Neural cell (in vitro differentiated cells): ENCODE results near the gene CIB1. TPM values are rescaled to one million over a fixed set of nuclear protein-coding genes. Genes with fewer than 3 reads are reported as not detected.

ENCODE experiments used
- H2AFZ ChIP-seq: fragments of 200-600, 300-800 bp; sonication (generic), shearing (Covaris generic); 2 replicates; pipeline ENCODE4 v1.6.0; 2014; ENCODE audit warnings: low read depth, mild to moderate bottlenecking, antibody characterized with exemption, low read length, moderate library complexity
- H3F3A ChIP-seq: fragments of 200-600 bp; shearing (Covaris generic); 2 replicates; pipeline ENCODE4 v1.6.1; 2016; ENCODE audit warnings: mild to moderate bottlenecking, moderate library complexity, mixed read lengths, antibody characterized with exemption, low read length; ENCODE audit not compliant: insufficient read depth, poor library complexity, severe bottlenecking
- H3K27ac ChIP-seq: fragments of 200-600, 300-800 bp; sonication (generic), shearing (Covaris generic); 2 replicates; pipeline ENCODE4 v1.5.1; 2014; ENCODE audit warnings: mild to moderate bottlenecking, low read length, moderate library complexity
- H3K27me3 ChIP-seq: fragments of 300-800, 200-600 bp; sonication (generic), shearing (Covaris generic); 2 replicates; pipeline ENCODE4 v1.6.0; 2014; ENCODE audit warnings: mild to moderate bottlenecking, low read depth, low read length, moderate library complexity; ENCODE audit not compliant: insufficient read depth
- H3K36me3 ChIP-seq: fragments of 300-800, 200-600 bp; sonication (generic), shearing (Covaris generic); 2 replicates; pipeline ENCODE4 v1.5.1; 2014; ENCODE audit warnings: mild to moderate bottlenecking, antibody characterized with exemption, low read length, moderate library complexity; ENCODE audit not compliant: insufficient read depth
- H3K4me2 ChIP-seq: fragments of 300-800, 200-600 bp; sonication (generic), shearing (Covaris generic); 2 replicates; pipeline ENCODE4 v1.6.0; 2014; ENCODE audit warnings: mild to moderate bottlenecking, low read length
- H3K4me3 ChIP-seq: fragments of 300-800, 200-600 bp; sonication (generic), shearing (Covaris generic); 2 replicates; pipeline ENCODE4 v1.5.1; 2014; ENCODE audit warnings: mild to moderate bottlenecking, low read length, moderate library complexity
- H3K79me2 ChIP-seq: fragments of 200-600 bp; shearing (Covaris generic); replicated peaks from 2 replicates; pipeline ENCODE4 v1.6.0; 2014; ENCODE audit warnings: mild to moderate bottlenecking, low read length, moderate library complexity; ENCODE audit not compliant: insufficient read depth
- H3K9ac ChIP-seq: fragments of 300-800, 200-600 bp; sonication (generic), shearing (Covaris generic); 2 replicates; pipeline ENCODE4 v1.6.1; 2016; ENCODE audit warnings: mild to moderate bottlenecking, low read length, mixed read lengths
- H3K9me2 ChIP-seq: fragments of 200-600 bp; shearing (Covaris generic); 2 replicates; pipeline ENCODE4 v1.6.1; 2016; ENCODE audit warnings: mild to moderate bottlenecking, low read length, mixed read lengths; ENCODE audit not compliant: insufficient read depth
- H3K9me3 ChIP-seq: fragments of 200-600, 300-800 bp; sonication (generic), shearing (Covaris generic); 2 replicates; pipeline ENCODE4 v1.6.1; 2016; ENCODE audit warnings: mild to moderate bottlenecking, mixed run types, low read length, moderate library complexity, mixed read lengths
- H4K20me1 ChIP-seq: fragments of 200-600 bp; shearing (Covaris generic); 2 replicates; pipeline ENCODE4 v1.6.1; 2016; ENCODE audit warnings: mild to moderate bottlenecking, mixed run types; ENCODE audit not compliant: insufficient read depth
- EP300 ChIP-seq: fragments of 450-650 bp; conservative IDR thresholded peaks from 2 replicates; pipeline ENCODE4 v1.6.1; 2014; ENCODE audit warnings: antibody characterized with exemption, mild to moderate bottlenecking, moderate library complexity; ENCODE audit not compliant: poor library complexity, severe bottlenecking
- EZH2 ChIP-seq: fragments of 200-600, 300-800 bp; shearing (Covaris generic), sonication (generic); IDR thresholded peaks from 2 replicates; pipeline ENCODE4 v1.6.1; 2014; ENCODE audit warnings: antibody characterized with exemption, low read length, borderline replicate concordance, mild to moderate bottlenecking; ENCODE audit not compliant: insufficient read depth, poor library complexity, severe bottlenecking
- MXI1 ChIP-seq: fragments of 450-650 bp; conservative IDR thresholded peaks from 2 replicates; pipeline ENCODE4 v1.6.1; 2014; ENCODE audit warnings: antibody characterized with exemption, mild to moderate bottlenecking; ENCODE audit not compliant: poor library complexity, severe bottlenecking
- POLR2AphosphoS5 ChIP-seq: IDR thresholded peaks from 2 replicates; pipeline ENCODE4 v1.6.1; 2012
- RAD21 ChIP-seq: fragments of 450-650 bp; conservative IDR thresholded peaks from 2 replicates; pipeline ENCODE4 v1.6.1; 2014; ENCODE audit warnings: antibody characterized with exemption, mild to moderate bottlenecking, moderate library complexity
- SMC3 ChIP-seq: fragments of 450-650 bp; conservative IDR thresholded peaks from 2 replicates; pipeline ENCODE4 v1.6.1; 2014; ENCODE audit warnings: antibody characterized with exemption, mild to moderate bottlenecking, moderate library complexity; ENCODE audit not compliant: poor library complexity
- TAF1 ChIP-seq: IDR thresholded peaks from 2 replicates; pipeline ENCODE4 v1.6.1; 2012; ENCODE audit warnings: low read depth
- polyA plus RNA-seq: library from polyadenylated mRNA; depleted of rRNA; stranded (reverse); fragments of >200 nt; gene quantifications from 2 replicates; pipeline ENCODE4 v1.2.3, GENCODE V29; 2014
- TF ChIP-seq, protein P1 (sequence below): fragments of 450-650 bp; IDR thresholded peaks from 2 replicates; pipeline ENCODE4 v1.5.1; 2014; ENCODE audit warnings: antibody characterized with exemption, mild to moderate bottlenecking, moderate library complexity; ENCODE audit not compliant: poor library complexity, severe bottlenecking
- TF ChIP-seq, protein P2 (sequence below): IDR thresholded peaks from 2 replicates; pipeline ENCODE4 v1.6.1; 2012; ENCODE audit warnings: borderline replicate concordance

Gene CIB1
- polyA plus RNA-seq, 1 donor from 2014 or later, result 9.4 TPM

DNA sequence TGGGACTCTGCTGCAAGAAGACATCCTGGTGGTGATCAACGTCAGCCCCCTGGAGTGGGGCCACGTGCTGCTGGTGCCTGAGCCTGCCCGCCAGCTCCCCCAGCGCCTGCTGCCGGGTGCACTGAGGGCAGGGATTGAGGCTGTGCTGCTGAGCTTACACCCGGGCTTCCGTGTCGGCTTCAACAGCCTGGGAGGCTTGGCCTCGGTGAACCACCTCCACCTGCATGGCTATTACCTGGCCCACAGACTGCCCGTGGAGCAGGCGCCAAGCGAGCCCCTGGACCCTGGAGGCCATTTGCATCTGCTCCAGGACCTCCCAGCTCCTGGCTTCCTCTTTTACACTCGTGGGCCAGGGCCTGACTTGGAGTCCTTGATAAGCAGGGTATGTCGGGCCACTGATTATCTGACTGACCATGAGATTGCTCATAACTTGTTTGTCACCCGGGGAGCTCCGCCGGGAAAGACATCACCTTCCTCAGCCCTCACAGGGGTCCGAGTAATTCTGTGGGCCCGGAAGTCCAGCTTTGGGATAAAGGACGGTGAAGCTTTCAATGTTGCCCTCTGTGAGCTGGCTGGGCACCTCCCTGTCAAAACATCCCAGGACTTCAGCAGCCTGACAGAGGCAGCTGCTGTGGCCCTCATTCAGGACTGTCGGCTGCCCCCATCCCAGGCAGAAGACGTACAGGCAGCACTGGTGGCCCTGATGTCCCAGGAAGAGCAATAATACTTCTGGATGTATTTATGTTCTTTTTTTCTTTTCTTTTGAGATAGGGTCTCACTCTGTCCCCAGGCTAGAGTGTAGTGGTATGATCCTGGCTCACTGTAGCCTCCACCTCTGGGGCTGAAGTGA lies 7.8 kb upstream of the CIB1 start:
- Histone ChIP-seq H2AFZ (no peak overlapping the region), H4K20me1 (no peaks in the 10 kb centered on the region), H3K27ac (no peak overlapping the region), H3K9ac (no peak overlapping the region), H3K4me2 (no peak overlapping the region), H3K9me3 (no peaks in the 10 kb centered on the region), H3F3A (no peaks in the 10 kb centered on the region), H3K4me3 (no peak overlapping the region), H3K27me3 (no peaks in the 10 kb centered on the region), H3K36me3 (no peaks in the 10 kb centered on the region), H3K9me2 (no peaks in the 10 kb centered on the region), H3K79me2 (no peaks in the 10 kb centered on the region)
- TF ChIP-seq, protein P1, sequence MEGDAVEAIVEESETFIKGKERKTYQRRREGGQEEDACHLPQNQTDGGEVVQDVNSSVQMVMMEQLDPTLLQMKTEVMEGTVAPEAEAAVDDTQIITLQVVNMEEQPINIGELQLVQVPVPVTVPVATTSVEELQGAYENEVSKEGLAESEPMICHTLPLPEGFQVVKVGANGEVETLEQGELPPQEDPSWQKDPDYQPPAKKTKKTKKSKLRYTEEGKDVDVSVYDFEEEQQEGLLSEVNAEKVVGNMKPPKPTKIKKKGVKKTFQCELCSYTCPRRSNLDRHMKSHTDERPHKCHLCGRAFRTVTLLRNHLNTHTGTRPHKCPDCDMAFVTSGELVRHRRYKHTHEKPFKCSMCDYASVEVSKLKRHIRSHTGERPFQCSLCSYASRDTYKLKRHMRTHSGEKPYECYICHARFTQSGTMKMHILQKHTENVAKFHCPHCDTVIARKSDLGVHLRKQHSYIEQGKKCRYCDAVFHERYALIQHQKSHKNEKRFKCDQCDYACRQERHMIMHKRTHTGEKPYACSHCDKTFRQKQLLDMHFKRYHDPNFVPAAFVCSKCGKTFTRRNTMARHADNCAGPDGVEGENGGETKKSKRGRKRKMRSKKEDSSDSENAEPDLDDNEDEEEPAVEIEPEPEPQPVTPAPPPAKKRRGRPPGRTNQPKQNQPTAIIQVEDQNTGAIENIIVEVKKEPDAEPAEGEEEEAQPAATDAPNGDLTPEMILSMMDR, result no peak
- no peak for TF ChIP-seq SMC3
- TF ChIP-seq EP300, result no peak
- TF ChIP-seq, protein P2, sequence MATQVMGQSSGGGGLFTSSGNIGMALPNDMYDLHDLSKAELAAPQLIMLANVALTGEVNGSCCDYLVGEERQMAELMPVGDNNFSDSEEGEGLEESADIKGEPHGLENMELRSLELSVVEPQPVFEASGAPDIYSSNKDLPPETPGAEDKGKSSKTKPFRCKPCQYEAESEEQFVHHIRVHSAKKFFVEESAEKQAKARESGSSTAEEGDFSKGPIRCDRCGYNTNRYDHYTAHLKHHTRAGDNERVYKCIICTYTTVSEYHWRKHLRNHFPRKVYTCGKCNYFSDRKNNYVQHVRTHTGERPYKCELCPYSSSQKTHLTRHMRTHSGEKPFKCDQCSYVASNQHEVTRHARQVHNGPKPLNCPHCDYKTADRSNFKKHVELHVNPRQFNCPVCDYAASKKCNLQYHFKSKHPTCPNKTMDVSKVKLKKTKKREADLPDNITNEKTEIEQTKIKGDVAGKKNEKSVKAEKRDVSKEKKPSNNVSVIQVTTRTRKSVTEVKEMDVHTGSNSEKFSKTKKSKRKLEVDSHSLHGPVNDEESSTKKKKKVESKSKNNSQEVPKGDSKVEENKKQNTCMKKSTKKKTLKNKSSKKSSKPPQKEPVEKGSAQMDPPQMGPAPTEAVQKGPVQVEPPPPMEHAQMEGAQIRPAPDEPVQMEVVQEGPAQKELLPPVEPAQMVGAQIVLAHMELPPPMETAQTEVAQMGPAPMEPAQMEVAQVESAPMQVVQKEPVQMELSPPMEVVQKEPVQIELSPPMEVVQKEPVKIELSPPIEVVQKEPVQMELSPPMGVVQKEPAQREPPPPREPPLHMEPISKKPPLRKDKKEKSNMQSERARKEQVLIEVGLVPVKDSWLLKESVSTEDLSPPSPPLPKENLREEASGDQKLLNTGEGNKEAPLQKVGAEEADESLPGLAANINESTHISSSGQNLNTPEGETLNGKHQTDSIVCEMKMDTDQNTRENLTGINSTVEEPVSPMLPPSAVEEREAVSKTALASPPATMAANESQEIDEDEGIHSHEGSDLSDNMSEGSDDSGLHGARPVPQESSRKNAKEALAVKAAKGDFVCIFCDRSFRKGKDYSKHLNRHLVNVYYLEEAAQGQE, result no peak
- no peak for TF ChIP-seq MXI1
- TF ChIP-seq EZH2, result no peak
- TF ChIP-seq RAD21, result no peak
- TF ChIP-seq TAF1, result no peak
- TF ChIP-seq POLR2AphosphoS5, result no peak

DNA sequence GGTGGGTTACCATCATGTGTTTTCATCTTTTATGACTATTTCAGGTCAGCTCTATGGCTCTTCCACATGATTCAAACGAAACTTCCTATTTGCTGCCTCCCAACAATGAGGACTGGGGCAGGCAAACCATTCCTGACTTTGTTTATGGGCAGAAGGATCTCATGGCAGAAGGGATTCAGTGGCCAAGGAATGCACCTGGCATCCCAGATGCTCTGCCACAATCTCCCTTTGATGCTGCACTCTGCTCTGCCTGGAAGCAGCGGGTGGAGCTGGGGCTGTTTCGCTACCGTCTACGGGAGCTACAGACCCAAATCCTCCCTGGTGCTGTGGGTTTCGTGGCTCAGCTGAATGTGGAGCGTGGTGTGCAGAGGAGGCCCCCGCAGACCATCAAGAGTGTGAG lies 7.1 kb upstream of the CIB1 start:
- Histone ChIP-seq H3K27ac (no peak overlapping the region), H3K4me3 (no peak overlapping the region), H3K9me2 (no peaks in the 10 kb centered on the region), H3K79me2 (no peaks in the 10 kb centered on the region), H3K36me3 (no peaks in the 10 kb centered on the region), H3K9me3 (no peaks in the 10 kb centered on the region), H4K20me1 (no peaks in the 10 kb centered on the region), H3F3A (no peaks in the 10 kb centered on the region), H3K4me2 (no peak overlapping the region), H3K9ac (no peak overlapping the region), H2AFZ (no peak overlapping the region), H3K27me3 (no peaks in the 10 kb centered on the region)
- TF ChIP-seq MXI1, result no peak
- TF ChIP-seq SMC3, result no peak
- TF ChIP-seq, protein P2, result no peak
- TF ChIP-seq RAD21, result no peak
- TF ChIP-seq POLR2AphosphoS5, result no peak
- TF ChIP-seq, protein P1, result no peak
- TF ChIP-seq EZH2, result no peak
- TF ChIP-seq EP300, result no peak
- no peak for TF ChIP-seq TAF1
